ENCODE measurements around the gene P4HTM. TPM values are rescaled to one million over a fixed set of nuclear protein-coding genes. Genes with fewer than 3 reads are reported as not detected.

Gene P4HTM
- total and polyA plus RNA-seq, 2 donors (not counting 1 experiment from before 2014, with no cell fraction given): 48.5 to 70.6 TPM

DNA sequence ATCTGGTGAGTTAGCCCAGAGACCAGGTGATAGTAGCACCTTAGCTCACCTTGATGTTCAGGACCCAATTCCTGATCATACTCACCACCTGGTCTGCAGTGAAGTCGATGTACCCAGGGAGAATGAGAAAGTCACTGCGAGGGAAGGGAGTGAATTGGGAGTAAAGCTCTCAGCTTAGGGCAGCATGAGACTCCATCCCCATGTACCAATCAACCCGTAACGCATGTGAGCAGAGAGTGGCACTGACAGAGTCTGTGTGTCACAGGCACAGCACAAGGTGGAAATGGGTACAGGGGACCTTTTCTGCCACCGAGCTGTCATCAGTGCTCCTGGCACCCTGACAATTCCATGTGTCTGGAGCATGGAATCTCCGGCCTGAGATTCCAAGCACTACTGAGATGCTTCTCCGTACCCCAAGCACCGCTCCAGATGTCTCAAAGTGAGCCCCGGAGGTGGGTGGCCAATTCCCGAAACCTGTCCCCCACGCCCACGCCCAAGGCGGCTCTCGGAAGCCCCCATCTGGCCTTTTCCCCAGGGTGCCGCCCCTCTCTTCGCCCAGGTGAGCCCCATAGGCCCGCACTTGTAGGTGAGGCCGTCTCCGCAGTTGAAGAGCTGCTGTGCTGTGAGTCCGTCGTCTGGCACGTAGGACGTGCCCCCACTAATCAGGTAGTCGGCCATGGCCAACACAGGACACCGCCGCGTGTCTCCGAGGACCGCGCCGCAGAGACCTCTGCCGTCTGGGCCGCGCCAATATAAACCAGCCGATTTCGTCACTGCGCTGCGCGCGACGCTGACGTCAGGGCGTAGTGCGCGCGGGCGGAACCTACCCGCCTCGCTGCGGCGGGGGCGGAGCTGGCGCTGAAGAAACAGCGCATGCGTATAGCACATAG is 38.9 kb downstream of the P4HTM start, which contains the start of gene IMPDH2:
Gene IMPDH2, minus strand, starts transcription at position 726 of the 890 bp plus-strand sequence. Its CDS starts 48 bp downstream, at position 678.
- ATAC-seq (ENCODE audit: low read depth) (peak; percentile 93), DNase-seq (peak; percentile 98)
- Histone ChIP-seq H4K20me1 (ENCODE audit: control insufficient read depth, insufficient read depth, low read length, poor library complexity, severe bottlenecking) (no peaks in the 10 kb centered on the region), H3K9ac (ENCODE audit: low read length) (peak within 1 kb of the TSS; percentile 81), H3K27me3 (replicated peaks in 1 of 4; ENCODE audit: control extremely low read depth in 1 of 4, control insufficient read depth in 3 of 4, insufficient read depth in 4 of 4, low read length in 3 of 4) (no peaks in the 10 kb centered on the region), H2AFZ (ENCODE audit: insufficient read depth, low read depth, low read length, poor library complexity, severe bottlenecking) (peak within 1 kb of the TSS; percentile 52), H3K9me3 (ENCODE audit: control extremely low read depth in 1 of 3, control insufficient read depth in 2 of 3, insufficient read depth in 1 of 3, low read length in 2 of 3) (no peaks in the 10 kb centered on the region), H3K4me2 (replicated peaks; ENCODE audit: low read depth, low read length, poor library complexity, severe bottlenecking) (peak within 1 kb of the TSS; percentile 92), H3K79me2 (ENCODE audit: control insufficient read depth, insufficient read depth, low read length) (peaks cover 37% of the 10 kb centered on the region), H3K36me3 (replicated peaks in 1 of 2; ENCODE audit: control extremely low read depth in 1 of 2, control insufficient read depth in 1 of 2, extremely low read depth in 1 of 2, insufficient read depth in 2 of 2, low read length in 1 of 2) (peaks cover 13 to 62% of the 10 kb centered on the region in 2 experiments), H3K4me3 (ENCODE audit: control extremely low read depth in 1 of 5, extremely low read depth in 1 of 5, insufficient read depth in 1 of 5, low read depth in 2 of 5, low read length in 4 of 5) (peak within 1 kb of the TSS; percentile 72 to 93 (median 73)), H3K27ac (ENCODE audit: low read length in 2 of 2) (peak within 1 kb of the TSS; percentile 86 to 92), H3K4me1 (ENCODE audit: control insufficient read depth in 2 of 2, insufficient read depth in 2 of 2, low read length in 2 of 2) (peaks cover 14 to 39% of the 10 kb centered on the region in 2 donors)
- Mint-ChIP-seq H3K4me1 (peaks cover 45% of the 10 kb centered on the region), H3K27me3 (no peaks in the 10 kb centered on the region), H3K4me3 (peak within 1 kb of the TSS; percentile 98), H3K9me3 (ENCODE audit: insufficient read depth) (no peaks in the 10 kb centered on the region), H3K27ac (peak within 1 kb of the TSS; percentile 98)
- CTCF ChIA-PET: interaction anchor here (0.8 to 2.3 kb wide), 8 partner anchors 9 to 628 kb away, joined by 3 to 41 read pairs (median 5); partner anchors contain the start of genes DALRD3, P4HTM and WDR6
- no peak for TF ChIP-seq EZH2 (IDR thresholded peaks at IDR 0.05; ENCODE audit: borderline replicate concordance, insufficient read depth, low read depth, low read length, poor library complexity, severe bottlenecking)
- intact Hi-C loops (cut with micrococcal nuclease): loop anchor here (1.0 to 10.0 kb wide), 6 partner anchors 8 to 787 kb away; partner anchors contain the start of genes IP6K2, QRICH1, USP4 and ZNF589
- 2% methylated on average over 53 of the region's 55 CpGs for WGBS (ENCODE audit: insufficient coverage)
- POLR2A ChIA-PET: interaction anchor here (0.5 to 1.8 kb wide), 15 partner anchors 8 to 414 kb away, joined by 3 to 20 read pairs (median 4); partner anchors contain the start of genes DALRD3, IP6K2, QRICH1 and WDR6

DNA sequence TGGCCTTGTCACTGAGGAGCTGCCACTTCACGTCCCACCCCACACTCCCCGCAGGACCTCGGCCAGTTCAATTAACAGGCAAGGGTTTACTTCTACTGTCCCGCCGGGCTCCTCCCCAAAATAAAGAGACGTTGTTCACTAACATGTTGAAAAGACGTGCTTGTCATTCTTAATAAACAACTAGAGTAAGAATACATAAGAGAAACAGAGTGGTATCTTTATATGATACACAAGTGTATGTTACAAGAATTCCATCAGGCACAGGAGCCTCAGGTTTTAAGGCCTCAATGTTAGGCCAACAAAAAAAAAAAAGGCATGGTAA is 39.5 kb downstream of the P4HTM start:
- DNase-seq (no peak), ATAC-seq (ENCODE audit: low read depth) (no peak)
- Histone ChIP-seq H3K4me3 (ENCODE audit: control extremely low read depth in 1 of 5, extremely low read depth in 1 of 5, insufficient read depth in 1 of 5, low read depth in 2 of 5, low read length in 4 of 5) (peak overlapping the region in 4 of 5 experiments; percentile 29 to 80 (median 72)), H3K27ac (ENCODE audit: low read length in 2 of 2) (peak overlapping the region; percentile 86 to 92), H3K4me1 (ENCODE audit: control insufficient read depth in 2 of 2, insufficient read depth in 2 of 2, low read length in 2 of 2) (peaks cover 14 to 39% of the 10 kb centered on the region in 2 donors), H3K36me3 (replicated peaks in 1 of 2; ENCODE audit: control extremely low read depth in 1 of 2, control insufficient read depth in 1 of 2, extremely low read depth in 1 of 2, insufficient read depth in 2 of 2, low read length in 1 of 2) (peaks cover 13 to 62% of the 10 kb centered on the region in 2 experiments), H4K20me1 (ENCODE audit: control insufficient read depth, insufficient read depth, low read length, poor library complexity, severe bottlenecking) (no peaks in the 10 kb centered on the region), H3K79me2 (ENCODE audit: control insufficient read depth, insufficient read depth, low read length) (peaks cover 35% of the 10 kb centered on the region), H3K4me2 (replicated peaks; ENCODE audit: low read depth, low read length, poor library complexity, severe bottlenecking) (peak overlapping the region; percentile 92), H3K9me3 (ENCODE audit: control extremely low read depth in 1 of 3, control insufficient read depth in 2 of 3, insufficient read depth in 1 of 3, low read length in 2 of 3) (no peaks in the 10 kb centered on the region), H2AFZ (ENCODE audit: insufficient read depth, low read depth, low read length, poor library complexity, severe bottlenecking) (peak overlapping the region; percentile 52), H3K9ac (ENCODE audit: low read length) (peak overlapping the region; percentile 81), H3K27me3 (replicated peaks in 1 of 4; ENCODE audit: control extremely low read depth in 1 of 4, control insufficient read depth in 3 of 4, insufficient read depth in 4 of 4, low read length in 3 of 4) (no peaks in the 10 kb centered on the region)
- 0% methylated on average over 3 of the region's 7 CpGs for WGBS (ENCODE audit: insufficient coverage)
- Mint-ChIP-seq H3K27me3 (no peaks in the 10 kb centered on the region), H3K9me3 (ENCODE audit: insufficient read depth) (no peaks in the 10 kb centered on the region), H3K27ac (peak overlapping the region; percentile 98), H3K4me1 (peaks cover 45% of the 10 kb centered on the region), H3K4me3 (peak overlapping the region; percentile 98)
- CTCF ChIA-PET: interaction anchor here (0.8 to 2.3 kb wide), 8 partner anchors 9 to 629 kb away, joined by 3 to 41 read pairs (median 5); partner anchors contain the start of genes DALRD3, P4HTM and WDR6
- TF ChIP-seq, protein P1, sequence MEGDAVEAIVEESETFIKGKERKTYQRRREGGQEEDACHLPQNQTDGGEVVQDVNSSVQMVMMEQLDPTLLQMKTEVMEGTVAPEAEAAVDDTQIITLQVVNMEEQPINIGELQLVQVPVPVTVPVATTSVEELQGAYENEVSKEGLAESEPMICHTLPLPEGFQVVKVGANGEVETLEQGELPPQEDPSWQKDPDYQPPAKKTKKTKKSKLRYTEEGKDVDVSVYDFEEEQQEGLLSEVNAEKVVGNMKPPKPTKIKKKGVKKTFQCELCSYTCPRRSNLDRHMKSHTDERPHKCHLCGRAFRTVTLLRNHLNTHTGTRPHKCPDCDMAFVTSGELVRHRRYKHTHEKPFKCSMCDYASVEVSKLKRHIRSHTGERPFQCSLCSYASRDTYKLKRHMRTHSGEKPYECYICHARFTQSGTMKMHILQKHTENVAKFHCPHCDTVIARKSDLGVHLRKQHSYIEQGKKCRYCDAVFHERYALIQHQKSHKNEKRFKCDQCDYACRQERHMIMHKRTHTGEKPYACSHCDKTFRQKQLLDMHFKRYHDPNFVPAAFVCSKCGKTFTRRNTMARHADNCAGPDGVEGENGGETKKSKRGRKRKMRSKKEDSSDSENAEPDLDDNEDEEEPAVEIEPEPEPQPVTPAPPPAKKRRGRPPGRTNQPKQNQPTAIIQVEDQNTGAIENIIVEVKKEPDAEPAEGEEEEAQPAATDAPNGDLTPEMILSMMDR (IDR thresholded peaks at IDR 0.05): no peak
- no peak for TF ChIP-seq EZH2 (IDR thresholded peaks at IDR 0.05; ENCODE audit: borderline replicate concordance, insufficient read depth, low read depth, low read length, poor library complexity, severe bottlenecking)
- POLR2A ChIA-PET: interaction anchor here (0.5 to 1.8 kb wide), 13 partner anchors 9 to 322 kb away, joined by 3 to 20 read pairs (median 4); partner anchors contain the start of genes DALRD3, IP6K2, QRICH1 and WDR6
- intact Hi-C loops (cut with micrococcal nuclease): loop anchor here (1.0 to 10.0 kb wide), 6 partner anchors 8 to 787 kb away; partner anchors contain the start of genes IP6K2, QRICH1, USP4 and ZNF589

Measured in B cell (primary cell).